NCI-H2081 (cell line): ENCODE data around the gene CXCL11.
A peak's percentile ranks its signal among the peaks of the same experiment; 100 is the strongest.
"Not testable (repeated sequence)": the region's sequence is repeated elsewhere in the genome, so short reads cannot be mapped to it uniquely, and the experiment has no call there.

ENCODE experiments used
- DNase-seq, 2 experiments: peaks; one replicate each; lab custom pipeline; 2025; lab: John Stamatoyannopoulos, UW

Gene CXCL11

DNA sequence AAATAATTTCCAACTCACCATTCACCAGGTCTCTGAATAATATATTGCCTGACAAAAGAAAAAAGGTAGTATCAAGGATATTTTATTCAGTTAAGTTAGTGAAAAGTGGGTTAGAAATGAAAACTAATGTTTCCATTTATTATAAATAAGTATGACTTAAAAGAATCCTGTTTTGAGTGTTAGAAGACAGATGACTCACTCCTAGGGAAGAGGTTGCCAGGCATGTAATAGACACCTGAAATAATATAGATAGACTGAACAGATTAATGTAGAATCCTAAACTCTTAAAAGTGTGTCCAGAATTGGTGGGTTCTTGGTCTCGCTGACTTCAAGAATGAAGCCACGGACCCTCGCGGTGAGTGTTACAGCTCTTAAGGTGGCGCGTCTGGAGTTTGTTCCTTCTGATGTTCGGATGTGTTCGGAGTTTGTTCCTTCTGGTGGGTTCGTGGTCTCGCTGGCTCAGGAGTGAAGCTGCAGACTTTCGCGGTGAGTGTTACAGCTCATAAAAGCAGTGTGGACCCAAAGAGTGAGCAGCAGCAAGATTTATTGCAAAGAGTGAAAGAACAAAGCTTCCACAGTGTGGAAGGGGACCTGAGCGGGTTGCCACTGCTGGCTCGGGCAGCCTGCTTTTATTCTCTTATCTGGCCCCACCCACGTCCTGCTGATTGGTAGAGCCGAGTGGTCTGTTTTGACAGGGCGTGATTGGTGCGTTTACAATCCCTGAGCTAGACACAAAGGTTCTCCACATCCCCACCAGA is 6.5 kb upstream of the CXCL11 start:
- not testable (repeated sequence) for DNase-seq

DNA sequence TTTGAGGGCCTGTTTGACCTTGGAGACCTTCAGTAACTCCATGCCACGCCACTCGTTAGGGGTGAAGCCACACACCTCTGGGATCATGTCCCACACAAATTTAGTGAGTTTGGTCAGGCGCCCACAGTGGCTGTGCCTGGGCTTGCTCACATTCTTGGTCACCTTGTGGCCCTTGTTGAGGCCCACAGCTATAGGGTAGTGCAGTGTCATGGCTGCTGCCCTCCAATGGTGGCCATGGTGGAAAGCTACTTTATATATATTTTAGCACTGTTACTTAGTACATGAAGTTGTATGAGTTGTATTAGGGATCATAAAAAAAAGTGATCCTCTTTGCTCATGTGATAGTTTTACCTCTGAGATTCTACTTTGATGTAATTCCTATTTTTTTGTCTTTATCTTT is 985 bp upstream of the CXCL11 start:
- DNase-seq, result no peak

DNA sequence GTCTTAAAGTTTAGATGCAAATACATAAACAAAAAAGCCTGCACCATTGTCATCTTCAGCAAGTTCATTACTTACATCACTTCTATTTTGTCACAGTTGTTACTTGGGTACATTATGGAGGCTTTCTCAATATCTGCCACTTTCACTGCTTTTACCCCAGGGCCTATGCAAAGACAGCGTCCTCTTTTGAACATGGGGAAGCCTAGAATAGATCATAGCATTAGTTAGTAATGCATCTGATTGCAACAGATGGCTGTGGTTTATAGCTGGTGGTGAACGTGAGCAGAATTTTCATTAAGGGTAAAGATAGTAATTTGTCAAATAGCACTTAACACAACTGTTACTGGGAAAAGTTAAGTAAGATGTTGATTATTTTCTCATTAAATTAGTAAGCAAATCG is 729 bp downstream of the CXCL11 start:
- no peak for DNase-seq

DNA sequence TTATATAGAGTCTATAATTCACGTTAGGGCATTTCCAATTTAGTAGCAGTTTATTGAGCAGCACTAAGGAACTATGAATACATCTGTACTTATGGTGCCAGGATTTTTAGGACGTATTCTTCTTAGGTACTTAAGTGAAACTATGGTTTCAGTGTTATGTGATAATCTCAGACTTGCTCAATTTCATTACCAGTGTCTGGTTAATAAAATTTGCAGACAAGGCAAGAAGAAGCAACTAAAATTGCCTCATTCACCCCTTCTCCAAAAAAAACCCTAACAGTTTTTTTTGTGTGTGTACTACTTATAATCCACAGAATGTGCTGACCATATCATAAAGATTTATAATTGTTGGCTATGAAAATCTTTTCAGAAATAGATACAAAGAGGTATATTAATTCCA is 6.6 kb downstream of the CXCL11 start:
- DNase-seq, result no peak

DNA sequence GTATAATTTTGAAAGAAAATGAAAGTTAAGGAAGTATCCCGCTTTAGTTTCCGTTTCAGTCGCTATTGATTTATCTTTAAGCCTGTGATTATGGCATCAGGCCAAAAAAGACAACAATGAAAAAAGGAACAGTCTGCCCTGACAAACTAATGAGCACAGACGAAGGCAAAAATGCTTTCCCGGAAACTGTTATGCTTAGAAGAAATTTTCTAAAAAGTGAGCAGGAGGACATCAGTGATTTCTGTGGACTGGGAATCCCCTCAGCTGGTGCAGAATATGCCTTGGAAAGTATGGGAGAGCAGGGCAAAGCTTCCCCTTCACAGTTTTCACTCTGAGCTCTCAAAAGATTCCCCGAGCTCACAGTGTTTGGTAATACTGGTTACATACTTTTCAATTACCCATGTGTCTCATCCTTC is 7.5 kb downstream of the CXCL11 start:
- peak in 1 of 2 experiments; percentile 19 for DNase-seq

DNA sequence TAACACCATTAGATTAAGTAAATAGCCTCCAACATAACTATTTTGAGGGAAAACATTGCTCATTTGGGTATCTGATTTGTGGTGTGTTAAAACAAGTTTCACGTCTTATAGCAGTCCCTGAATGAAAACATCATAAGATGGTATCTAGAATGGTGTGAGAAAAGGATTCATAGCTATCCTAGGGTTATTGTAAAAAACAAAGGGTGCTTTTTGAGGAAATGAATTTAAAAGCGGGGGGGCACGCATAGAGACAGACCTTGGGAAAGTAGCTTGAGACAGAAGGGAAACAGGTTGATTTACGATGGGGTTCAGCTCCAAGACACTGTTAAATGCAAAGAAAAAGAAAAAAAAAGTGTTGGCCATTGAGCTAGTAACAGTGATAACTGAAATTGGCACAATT is 11.8 kb downstream of the CXCL11 start:
- DNase-seq, result no peak

DNA sequence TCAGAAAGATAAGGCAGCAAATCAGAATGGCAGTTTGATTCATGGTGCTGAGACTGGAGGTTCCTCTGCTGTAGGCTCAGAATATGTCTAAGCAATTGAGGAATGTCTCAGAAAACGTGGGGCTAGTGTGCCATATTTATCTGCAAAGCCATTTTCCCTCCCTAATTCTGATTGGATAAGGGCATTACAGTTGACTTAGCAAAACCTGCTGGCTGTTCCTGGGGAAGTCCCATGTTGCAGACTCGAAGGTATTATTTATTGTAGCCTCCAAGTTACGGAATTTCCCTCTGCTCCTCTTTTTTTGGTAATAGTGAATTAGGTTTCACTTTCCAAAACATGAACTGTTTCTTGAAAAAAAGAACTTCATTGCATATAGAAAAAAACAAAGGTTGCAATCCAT is 12.5 kb downstream of the CXCL11 start, which contains the start of gene CXCL10:
TSS of gene CXCL10 (minus strand) at position 109 of the 400 bp plus-strand sequence. CDS start at position 43, 66 bp downstream.
- no peak for DNase-seq

DNA sequence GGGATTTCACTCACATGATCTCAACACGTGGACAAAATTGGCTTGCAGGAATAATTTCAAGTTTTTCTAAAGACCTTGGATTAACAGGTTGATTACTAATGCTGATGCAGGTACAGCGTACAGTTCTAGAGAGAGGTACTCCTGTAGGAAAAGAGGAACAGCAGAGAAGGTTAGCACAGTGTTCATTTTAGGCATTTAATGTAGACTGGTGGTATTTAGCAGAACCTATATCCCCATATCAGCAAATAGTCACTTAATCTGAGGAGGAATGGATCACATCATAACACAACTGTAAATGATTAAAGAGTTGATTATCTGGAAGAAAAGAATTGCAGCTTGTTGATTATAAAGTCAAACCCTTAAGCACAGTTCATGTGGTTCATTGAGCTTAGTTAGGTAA is 13.2 kb downstream of the CXCL11 start:
- DNase-seq, result no peak

DNA sequence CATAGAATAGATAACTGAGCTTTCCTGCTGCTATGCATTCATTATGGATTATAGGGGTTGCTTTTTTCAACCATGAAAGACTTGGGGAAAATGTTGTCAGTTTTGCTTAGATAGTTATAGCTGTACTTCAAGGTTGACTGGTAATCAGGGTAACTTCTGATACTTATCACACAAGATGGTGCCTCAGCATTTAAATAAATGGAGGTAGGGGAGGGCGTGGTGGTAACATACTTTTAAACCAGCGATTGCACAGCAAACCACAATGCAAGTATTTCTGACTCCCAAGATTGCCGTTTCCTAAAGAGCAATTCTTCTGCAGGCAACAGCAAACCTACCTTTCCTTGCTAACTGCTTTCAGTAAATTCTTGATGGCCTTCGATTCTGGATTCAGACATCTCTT is 13.8 kb downstream of the CXCL11 start:
- DNase-seq, result no peak

DNA sequence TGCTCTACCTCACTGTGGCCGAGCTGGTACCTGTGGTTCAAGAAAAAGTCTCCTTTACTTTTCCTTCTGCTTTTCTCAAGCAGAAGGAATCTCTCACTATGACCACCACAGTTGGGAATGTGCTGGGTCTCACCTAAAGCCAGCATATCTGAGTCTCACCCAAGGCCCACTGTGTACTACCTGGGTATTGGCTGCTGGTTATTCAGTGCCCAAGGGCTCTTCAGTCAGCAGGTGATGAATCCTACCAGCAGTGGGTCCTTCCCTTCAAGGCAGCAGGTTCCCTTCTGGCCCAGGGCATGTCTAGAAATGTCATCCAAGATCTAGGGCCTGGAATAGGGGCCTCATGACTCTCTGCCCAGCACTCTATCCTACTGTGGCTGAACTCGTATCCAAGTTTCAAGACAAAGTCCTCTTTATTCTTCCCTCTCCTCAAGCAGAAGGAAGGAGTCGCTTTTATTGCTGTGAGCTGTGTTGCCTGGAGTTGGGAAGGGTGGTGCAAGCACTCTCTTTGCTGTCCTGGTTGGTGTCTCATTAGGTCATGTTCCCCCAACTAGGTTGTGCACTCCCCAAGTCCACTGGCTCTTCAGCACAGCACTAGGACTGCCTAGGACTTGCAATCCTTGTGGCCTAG is 18.7 kb downstream of the CXCL11 start:
- no peak for DNase-seq

DNA sequence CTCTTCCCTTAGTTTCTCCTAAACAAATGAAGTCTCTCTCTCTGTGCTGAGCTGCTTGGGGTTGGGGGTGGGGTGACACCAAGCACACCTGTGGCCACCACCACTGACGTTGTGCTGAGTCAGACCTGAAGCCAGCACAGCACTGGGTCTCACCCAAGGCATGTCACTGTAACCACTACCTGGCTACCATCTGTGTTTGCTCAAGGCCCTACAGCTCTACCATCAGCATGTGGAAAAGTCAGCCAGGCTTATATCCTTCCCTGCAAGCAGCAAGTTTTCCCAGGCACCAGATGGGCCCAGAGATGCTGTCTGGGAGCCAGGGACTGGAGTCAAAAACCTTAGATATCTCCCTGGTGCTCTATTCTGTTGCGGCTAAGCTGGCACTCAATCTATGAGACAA is 19.5 kb downstream of the CXCL11 start:
- no peak for DNase-seq

DNA sequence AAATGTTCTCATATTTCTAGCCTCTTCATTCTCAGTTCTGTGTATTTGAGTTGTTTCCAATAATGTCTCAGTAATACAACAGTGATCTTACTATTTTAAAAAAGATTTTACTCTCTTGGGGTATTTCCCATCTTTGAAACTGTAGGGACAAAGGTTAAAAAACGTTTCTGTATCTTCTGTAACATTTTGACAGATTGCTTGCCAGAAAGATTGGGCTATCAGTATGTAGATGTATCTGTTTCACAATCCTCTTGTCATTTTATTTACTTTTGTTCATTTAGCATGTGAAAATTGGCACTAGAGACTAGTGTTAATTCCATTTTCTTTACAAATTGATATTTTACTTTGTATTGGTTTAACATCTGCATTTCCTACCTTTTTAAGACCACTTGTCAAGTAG is 22.3 kb downstream of the CXCL11 start:
- DNase-seq, result no peak

DNA sequence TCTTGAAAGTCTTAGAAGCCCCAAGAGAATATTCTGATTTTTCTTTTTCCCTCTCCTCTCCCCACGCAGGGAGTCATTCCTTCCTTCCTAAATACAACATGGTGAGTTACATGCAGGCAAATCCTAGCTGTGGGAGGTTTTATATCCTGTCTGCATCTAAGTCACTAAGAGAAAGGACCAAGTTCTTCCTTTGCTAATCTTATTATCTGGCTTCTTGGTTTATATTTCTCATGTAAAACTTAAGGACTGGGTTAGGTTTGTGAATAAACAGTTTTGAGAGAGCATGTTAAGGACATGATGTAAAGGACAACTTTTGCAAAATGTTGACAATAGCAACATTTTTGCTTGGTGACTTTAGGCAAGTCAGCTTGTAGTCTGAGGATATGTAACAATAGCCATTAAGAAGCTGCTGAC is 23.5 kb downstream of the CXCL11 start:
- no peak for DNase-seq

DNA sequence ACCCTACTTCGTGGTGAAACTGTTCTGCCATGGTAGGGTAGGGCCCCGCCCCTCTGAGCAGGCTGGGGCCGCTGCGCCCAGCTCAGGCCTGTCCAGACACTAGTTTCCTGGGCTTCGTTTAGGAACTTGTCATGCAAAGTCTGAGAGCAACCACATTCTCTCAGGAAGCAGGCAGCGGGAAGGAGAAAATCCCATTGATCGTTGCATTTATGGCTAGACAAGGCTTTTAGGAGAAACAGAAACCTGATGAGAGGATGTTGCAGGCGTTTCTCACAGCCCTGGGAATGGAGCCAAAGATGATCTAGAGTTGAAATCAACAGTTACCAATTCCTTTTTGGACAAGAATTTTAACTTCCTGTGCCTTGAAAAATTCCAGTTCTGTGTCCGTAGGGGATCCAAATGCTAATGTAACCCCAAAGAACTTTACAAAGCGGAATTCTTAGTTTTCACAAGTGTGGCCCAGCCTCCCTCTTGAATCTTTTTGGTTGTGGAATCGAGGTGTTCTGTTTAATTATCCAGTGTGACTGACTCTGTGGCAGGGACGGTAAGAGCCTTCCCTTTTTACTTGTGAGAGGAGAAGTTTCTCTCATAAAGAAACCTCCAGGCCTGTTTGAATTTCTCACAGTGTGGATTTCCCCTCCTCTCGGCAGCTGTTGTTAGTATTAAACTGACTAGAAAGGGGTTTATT is 24.0 kb downstream of the CXCL11 start:
- DNase-seq, result no peak

DNA sequence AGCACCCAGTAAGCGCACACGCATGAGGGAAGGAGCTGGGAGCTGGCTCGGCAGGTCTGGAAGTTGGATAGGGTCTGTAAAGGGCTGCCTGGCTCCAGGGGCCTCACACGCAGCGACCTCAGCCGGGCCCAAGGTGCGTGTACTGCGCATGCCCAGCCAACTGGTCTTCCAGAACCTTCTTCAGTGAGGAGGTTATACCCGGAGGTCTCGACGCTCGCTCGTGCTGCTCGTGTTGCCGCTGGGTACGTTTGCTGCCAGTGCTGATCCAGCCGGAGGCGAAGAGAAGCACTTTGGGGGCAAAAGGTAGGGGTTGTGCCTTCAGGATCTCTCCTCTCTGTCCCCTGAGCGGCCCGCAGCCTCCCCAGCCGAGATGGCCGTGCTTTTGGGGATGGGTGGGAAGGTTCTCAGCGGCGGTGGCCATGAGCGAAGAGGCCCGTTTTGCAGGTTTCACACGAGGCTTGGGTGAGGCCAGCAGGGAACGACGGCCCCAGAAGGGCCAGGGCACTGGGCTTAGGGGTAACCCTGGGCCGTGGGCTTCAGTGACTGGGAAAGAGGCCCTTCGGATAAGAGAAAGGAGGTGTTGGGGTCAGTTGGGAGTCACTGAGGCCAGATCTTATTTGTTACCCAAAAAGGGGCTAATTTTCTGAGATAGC is 24.7 kb downstream of the CXCL11 start:
- no peak for DNase-seq

DNA sequence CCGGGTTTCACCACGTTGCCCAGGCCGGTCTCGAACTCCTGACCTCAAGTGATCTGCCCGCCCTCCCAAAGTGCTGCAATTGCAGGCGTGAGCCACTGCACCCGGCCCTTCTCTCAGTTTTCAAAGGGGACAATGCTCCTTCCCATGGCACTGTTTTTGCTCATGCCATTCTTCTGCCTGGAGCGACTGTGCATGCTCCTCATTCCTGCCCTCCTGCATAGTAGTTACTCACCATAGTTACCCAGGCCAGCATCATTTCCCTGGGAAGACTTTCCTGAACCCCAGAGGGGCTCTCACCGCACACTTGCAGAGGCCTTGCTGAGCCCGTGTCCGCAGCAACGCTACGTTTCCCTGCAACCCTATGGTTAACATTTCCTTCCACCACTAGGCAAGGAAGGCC is 25.3 kb downstream of the CXCL11 start:
- no peak for DNase-seq

DNA sequence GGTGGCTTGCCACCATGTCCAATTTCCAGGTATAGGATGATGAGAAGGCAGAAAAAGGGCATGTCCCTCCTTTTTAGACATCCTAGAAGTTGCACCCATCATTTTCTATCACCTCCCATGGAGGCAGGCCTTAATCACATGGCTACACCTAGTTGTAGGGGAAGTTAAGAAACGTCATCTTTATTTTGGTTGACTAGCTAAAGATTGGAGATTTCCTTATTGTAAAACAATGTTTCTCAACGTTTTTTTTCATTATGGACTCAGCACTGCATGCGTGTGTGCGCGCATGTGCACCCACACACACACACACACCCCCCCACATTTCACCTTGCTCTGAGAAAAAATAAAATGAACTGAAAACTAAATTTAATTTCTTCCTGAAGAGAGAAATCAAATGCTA is 26.6 kb downstream of the CXCL11 start:
- DNase-seq, result no peak

DNA sequence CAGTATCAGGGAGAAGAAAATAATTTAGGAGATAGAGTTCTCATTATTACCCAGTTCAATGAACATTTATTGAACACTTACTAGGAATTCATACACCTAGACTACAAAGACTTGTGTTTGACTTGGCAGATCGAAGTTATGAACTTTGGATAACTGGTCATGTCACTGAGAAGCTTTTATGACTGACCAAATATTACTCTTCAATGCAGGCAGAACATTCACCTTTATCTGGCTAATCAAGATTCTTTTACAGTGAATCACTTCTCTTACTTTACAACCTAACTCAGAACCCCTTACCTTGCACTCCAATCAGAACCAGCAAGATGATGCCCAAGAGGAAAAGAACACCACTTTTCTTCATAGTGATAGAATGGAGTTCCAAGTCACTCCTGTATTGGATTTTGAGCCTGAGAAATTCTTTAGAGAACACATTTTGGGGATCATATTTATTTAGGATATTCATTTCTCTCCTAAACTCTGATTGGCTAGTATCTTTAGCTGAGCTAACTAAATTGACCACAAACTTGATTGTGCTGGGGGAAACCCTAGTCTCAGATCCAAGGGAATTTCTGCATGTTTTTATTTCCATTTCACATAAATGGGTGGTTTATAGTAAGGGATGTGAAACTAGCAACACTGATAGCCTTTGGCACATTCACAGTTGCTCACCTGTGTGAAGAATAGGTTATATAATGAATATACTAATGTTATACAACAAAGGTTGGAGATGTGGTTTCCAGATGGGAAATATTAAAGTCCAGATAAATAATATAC is 28.6 kb downstream of the CXCL11 start, which contains the start of gene CXCL9:
TSS of gene CXCL9 (minus strand) at position 421 of the 774 bp plus-strand sequence. CDS start at position 361, 60 bp downstream.
- no peak for DNase-seq

DNA sequence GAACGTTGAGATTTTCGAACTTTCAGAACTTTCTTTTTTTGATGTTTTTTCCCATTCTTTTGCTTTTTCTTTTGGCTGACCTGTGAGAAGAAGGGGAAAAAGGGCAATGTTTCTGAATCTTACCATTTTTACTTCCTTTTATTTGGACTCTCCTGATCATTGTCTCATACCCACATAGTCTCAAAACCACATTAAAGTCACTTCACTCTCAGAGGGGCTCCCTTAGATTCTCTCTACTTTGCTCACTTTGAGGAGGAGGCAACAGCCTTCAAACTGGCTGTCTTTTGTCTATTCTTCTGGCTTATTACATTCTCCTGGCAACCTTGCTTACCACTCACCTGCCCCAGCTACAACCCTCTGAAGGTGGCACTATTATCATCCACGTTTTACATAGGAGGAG is 32.2 kb downstream of the CXCL11 start:
- DNase-seq, result no peak

DNA sequence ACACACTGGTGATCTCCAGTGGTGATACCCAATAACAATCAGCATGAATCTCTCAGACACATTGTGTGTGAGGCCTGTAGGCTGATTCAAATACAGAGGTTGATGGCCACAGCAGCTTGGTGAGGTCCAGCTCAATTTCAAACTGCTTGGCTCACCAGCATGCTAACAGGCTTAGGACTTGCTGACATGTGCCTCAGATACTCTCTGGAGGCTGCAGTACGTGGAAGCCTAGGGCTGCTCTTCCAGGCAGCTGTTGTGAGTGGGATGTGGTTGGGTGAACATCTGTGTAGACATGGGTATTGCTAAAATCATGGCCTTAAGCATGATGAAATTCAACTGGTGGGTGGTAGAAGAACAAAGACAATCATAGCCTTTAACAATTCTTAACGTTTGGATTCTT is 32.8 kb downstream of the CXCL11 start:
- no peak for DNase-seq

DNA sequence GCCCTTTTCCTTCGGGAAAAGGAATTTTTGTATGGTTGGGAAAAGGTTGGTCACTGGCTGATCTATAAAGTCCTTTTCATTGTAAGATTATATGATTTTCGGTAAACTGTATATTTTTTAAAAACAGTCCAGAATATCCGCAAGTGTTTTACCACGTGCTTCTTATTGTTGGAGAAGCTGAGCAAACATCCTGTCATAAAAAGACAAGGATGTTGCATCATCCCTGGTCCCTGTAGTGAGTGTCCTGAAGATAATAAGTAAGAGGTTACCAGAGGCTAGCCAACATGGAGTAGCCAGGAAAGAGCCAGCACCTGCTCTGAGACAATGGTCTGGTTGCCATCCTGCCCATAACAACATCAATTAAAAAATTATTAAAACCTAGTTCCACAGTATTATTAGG is 33.7 kb downstream of the CXCL11 start:
- no peak for DNase-seq

DNA sequence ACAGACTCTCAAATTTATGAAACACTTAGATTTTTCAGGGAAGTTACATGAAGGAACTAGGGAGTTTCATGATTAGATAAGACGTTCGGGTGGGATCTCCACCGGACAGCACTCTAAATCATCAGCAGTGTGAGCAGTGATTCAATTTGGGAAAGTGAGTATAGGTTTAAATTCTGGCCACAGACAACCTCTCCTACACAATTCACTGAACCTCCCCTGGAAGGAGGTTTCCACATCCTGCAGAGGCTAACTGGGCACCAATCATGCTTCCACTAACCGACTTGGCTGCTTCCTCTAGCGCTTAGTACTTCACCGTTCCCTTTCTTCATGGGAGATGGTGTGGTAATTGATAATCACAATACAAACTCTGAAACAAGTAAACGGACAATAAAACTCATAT is 34.2 kb downstream of the CXCL11 start:
- DNase-seq, result no peak
